HG03460 (cell line): ENCODE results near the gene ZBTB21.
A peak's percentile ranks its signal among the peaks of the same experiment; 100 is the strongest.

Experiments used
- ATAC-seq: cut with Tn5 transposase; IDR thresholded peaks from one replicate; pipeline ENCODE4 v1.9.1; 2021; ENCODE audit not compliant: unreplicated experiment

Gene ZBTB21

GRCh38 chr21:42009831-42010506 lies at the start of gene ZBTB21:
Gene ZBTB21, minus strand, starts transcription at chr21:42010360. Its CDS starts 16,265 bp downstream, at chr21:41994095.
- ATAC-seq, result peak; percentile 62

- no peak for ATAC-seq
Observed at GRCh38 chr21:42059721-42060120, 49.6 kb upstream of the ZBTB21 start.

- no peak for ATAC-seq
Observed at GRCh38 chr21:42059141-42059540, 49.0 kb upstream of the ZBTB21 start.

- no peak for ATAC-seq
Observed at GRCh38 chr21:42058631-42059111, 48.5 kb upstream of the ZBTB21 start.

- no peak for ATAC-seq
Observed at GRCh38 chr21:42057851-42058437, 47.8 kb upstream of the ZBTB21 start.

- ATAC-seq, result no peak
Observed at GRCh38 chr21:42056996-42057689, 47.0 kb upstream of the ZBTB21 start.

- ATAC-seq, result no peak
Observed at GRCh38 chr21:42056468-42056867, 46.3 kb upstream of the ZBTB21 start.

- no peak for ATAC-seq
Observed at GRCh38 chr21:42055425-42055824, 45.3 kb upstream of the ZBTB21 start.

- ATAC-seq, result no peak
Observed at GRCh38 chr21:42051788-42052187, 41.6 kb upstream of the ZBTB21 start.

- no peak for ATAC-seq
Observed at GRCh38 chr21:42049578-42050430, 39.6 kb upstream of the ZBTB21 start.

GRCh38 chr21:42048870-42049577 lies 38.9 kb upstream of the ZBTB21 start:
- ATAC-seq, result no peak

GRCh38 chr21:42047821-42048613 lies 37.9 kb upstream of the ZBTB21 start:
- ATAC-seq, result no peak

- no peak for ATAC-seq
Observed at GRCh38 chr21:42044871-42045495, 34.8 kb upstream of the ZBTB21 start.

GRCh38 chr21:42043961-42044360 lies 33.8 kb upstream of the ZBTB21 start:
- ATAC-seq, result no peak

GRCh38 chr21:42043201-42043895 lies 33.2 kb upstream of the ZBTB21 start:
- ATAC-seq, result no peak

- ATAC-seq, result no peak
Observed at GRCh38 chr21:42042651-42043050, 32.5 kb upstream of the ZBTB21 start.

GRCh38 chr21:42041711-42042110 lies 31.6 kb upstream of the ZBTB21 start:
- no peak for ATAC-seq

- no peak for ATAC-seq
Observed at GRCh38 chr21:42041246-42041645, 31.1 kb upstream of the ZBTB21 start.
